ENCODE measurements around the gene DEPDC4.

The DEPDC4 gene

DNA sequence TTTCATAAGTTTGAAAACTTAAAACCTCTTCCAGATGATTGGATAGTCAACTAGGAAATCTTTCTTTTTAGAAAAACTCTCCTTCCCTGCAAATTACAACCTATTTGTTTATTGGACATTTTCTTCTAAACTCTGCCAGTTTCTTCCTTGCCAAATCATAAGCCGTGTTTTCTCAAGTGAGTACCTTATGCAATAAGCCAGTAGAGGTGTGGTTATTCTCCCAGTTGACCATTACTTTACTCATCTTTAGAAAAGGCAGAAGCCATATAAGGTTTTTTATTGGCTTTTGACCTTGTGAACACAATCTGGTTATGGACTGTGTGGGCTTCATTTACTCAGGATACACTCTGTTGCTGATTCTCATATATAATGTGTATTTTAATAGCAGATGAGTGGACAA is 51.7 kb downstream of the DEPDC4 start:
- Histone ChIP-seq H3K36me3 (ENCODE audit: insufficient read depth, low read length) (peaks cover 61% of the 10 kb centered on the region), H3K9me3 (ENCODE audit: low read depth, low read length) (no peaks in the 10 kb centered on the region), H3K27ac (no peak overlapping the region), H3K9ac (ENCODE audit: insufficient read length) (no peak overlapping the region), H3K4me3 (no peak overlapping the region)
- TF ChIP-seq EZH2 (IDR thresholded peaks at IDR 0.05) (no peak), POLR2AphosphoS5 (IDR thresholded peaks at IDR 0.05; ENCODE audit: borderline replicate concordance, low read depth, low read length) (no peak), FOXP2 (optimal IDR thresholded peaks at IDR 0.05; ENCODE audit: control extremely low read depth, extremely low read length, insufficient read depth) (no peak)
- DNase-seq (ENCODE audit: low read depth, low spot score) = no peak

DNA sequence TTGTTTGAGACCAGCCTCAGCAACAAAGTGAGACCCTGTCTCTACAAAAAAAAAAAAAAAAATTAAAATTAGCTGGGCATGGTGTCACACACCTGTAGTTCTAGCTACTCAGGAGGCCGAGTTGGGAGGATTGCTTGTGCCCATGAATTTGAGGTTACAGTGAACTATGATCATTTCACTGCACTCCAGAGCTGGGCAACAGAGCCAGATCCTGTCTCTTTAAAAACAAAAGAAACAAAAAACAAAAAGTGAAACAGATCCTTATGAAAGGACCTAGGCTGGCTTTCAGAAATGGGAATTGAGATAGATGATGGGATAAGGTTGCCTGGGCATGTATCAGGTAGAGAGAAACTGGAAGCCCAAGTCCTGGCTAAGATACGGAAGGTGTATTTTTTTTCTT is 52.4 kb downstream of the DEPDC4 start:
- Histone ChIP-seq H3K27ac (no peak overlapping the region), H3K9ac (ENCODE audit: insufficient read length) (no peak overlapping the region), H3K36me3 (ENCODE audit: insufficient read depth, low read length) (peaks cover 61% of the 10 kb centered on the region), H3K4me3 (no peak overlapping the region), H3K9me3 (ENCODE audit: low read depth, low read length) (no peaks in the 10 kb centered on the region)
- no peak for TF ChIP-seq EZH2 (IDR thresholded peaks at IDR 0.05)
- TF ChIP-seq POLR2AphosphoS5 (IDR thresholded peaks at IDR 0.05; ENCODE audit: borderline replicate concordance, low read depth, low read length) = no peak
- TF ChIP-seq FOXP2 (optimal IDR thresholded peaks at IDR 0.05; ENCODE audit: control extremely low read depth, extremely low read length, insufficient read depth) = no peak
- no peak for DNase-seq (ENCODE audit: low read depth, low spot score)

GRCh38 chr12:100213016-100213891 is 53.6 kb downstream of the DEPDC4 start:
- TF ChIP-seq EZH2 (IDR thresholded peaks at IDR 0.05) (no peak), FOXP2 (optimal IDR thresholded peaks at IDR 0.05; ENCODE audit: control extremely low read depth, extremely low read length, insufficient read depth) (no peak), POLR2AphosphoS5 (IDR thresholded peaks at IDR 0.05; ENCODE audit: borderline replicate concordance, low read depth, low read length) (no peak)
- Histone ChIP-seq H3K27ac (no peak overlapping the region), H3K36me3 (ENCODE audit: insufficient read depth, low read length) (peaks cover 62% of the 10 kb centered on the region), H3K9me3 (ENCODE audit: low read depth, low read length) (no peaks in the 10 kb centered on the region), H3K4me3 (no peak overlapping the region), H3K9ac (ENCODE audit: insufficient read length) (no peak overlapping the region)
- no peak for DNase-seq (ENCODE audit: low read depth, low spot score)

DNA sequence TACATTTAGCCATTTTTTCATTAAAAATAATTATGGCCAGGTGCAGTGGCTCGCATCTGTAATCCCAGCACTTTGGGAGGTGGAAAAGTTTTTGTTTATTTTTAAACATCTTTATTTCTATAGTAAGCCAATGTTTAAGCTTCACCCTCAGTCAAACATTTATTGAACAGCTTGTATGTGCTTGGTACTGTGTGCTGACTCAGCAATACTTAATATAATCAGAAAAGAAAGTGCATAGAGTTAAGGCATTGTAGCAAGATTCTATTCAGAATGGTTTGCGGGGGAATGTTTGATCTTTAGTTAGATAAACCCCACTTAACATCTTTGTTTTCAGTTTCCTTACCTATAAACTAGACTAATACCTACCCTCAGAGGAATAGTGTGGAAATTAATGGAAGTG is 55.2 kb downstream of the DEPDC4 start:
- no peak overlapping the region for H3K27ac ChIP-seq
- peaks cover 65% of the 10 kb centered on the region for H3K36me3 ChIP-seq (ENCODE audit: insufficient read depth, low read length)
- DNase-seq (ENCODE audit: low read depth, low spot score) = no peak
- no peak for TF ChIP-seq POLR2AphosphoS5 (IDR thresholded peaks at IDR 0.05; ENCODE audit: borderline replicate concordance, low read depth, low read length)
- no peak for TF ChIP-seq EZH2 (IDR thresholded peaks at IDR 0.05)
- TF ChIP-seq FOXP2 (optimal IDR thresholded peaks at IDR 0.05; ENCODE audit: control extremely low read depth, extremely low read length, insufficient read depth) = no peak
- H3K9me3 ChIP-seq (ENCODE audit: low read depth, low read length) = no peaks in the 10 kb centered on the region
- H3K9ac ChIP-seq (ENCODE audit: insufficient read length) = no peak overlapping the region
- no peak overlapping the region for H3K4me3 ChIP-seq

GRCh38 chr12:100208834-100209233 is 58.0 kb downstream of the DEPDC4 start:
- no peak for DNase-seq (ENCODE audit: low read depth, low spot score)
- H3K9ac ChIP-seq (ENCODE audit: insufficient read length) = no peak overlapping the region
- no peak overlapping the region for H3K4me3 ChIP-seq
- H3K36me3 ChIP-seq (ENCODE audit: insufficient read depth, low read length) = peaks cover 61% of the 10 kb centered on the region
- no peak overlapping the region for H3K27ac ChIP-seq
- H3K9me3 ChIP-seq (ENCODE audit: low read depth, low read length) = no peaks in the 10 kb centered on the region
- no peak for TF ChIP-seq FOXP2 (optimal IDR thresholded peaks at IDR 0.05; ENCODE audit: control extremely low read depth, extremely low read length, insufficient read depth)
- no peak for TF ChIP-seq EZH2 (IDR thresholded peaks at IDR 0.05)
- no peak for TF ChIP-seq POLR2AphosphoS5 (IDR thresholded peaks at IDR 0.05; ENCODE audit: borderline replicate concordance, low read depth, low read length)

DNA sequence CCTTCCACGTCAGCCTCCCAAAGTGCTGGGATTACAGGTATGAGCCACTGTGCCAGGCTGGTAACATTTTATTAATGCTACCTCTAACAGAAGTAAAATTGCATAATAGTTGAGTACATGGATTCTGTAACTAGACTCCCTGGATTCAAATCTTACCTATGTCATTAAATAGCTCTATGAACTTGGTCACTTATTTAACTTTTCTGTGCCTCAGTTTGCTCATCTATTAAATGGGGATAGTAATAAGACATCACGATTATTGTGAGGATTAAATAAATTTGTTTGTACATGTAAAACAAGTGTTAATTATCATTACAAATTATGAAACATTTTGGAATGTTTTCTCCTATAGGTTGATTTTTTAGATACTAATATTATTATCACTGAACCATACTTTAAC is 59.6 kb downstream of the DEPDC4 start:
- no peaks in the 10 kb centered on the region for H3K9me3 ChIP-seq (ENCODE audit: low read depth, low read length)
- H3K4me3 ChIP-seq = no peak overlapping the region
- H3K36me3 ChIP-seq (ENCODE audit: insufficient read depth, low read length) = peaks cover 49% of the 10 kb centered on the region
- H3K9ac ChIP-seq (ENCODE audit: insufficient read length) = no peak overlapping the region
- TF ChIP-seq FOXP2 (optimal IDR thresholded peaks at IDR 0.05; ENCODE audit: control extremely low read depth, extremely low read length, insufficient read depth) = no peak
- TF ChIP-seq EZH2 (IDR thresholded peaks at IDR 0.05) = no peak
- no peak for TF ChIP-seq POLR2AphosphoS5 (IDR thresholded peaks at IDR 0.05; ENCODE audit: borderline replicate concordance, low read depth, low read length)
- H3K27ac ChIP-seq = no peak overlapping the region
- DNase-seq (ENCODE audit: low read depth, low spot score) = no peak

DNA sequence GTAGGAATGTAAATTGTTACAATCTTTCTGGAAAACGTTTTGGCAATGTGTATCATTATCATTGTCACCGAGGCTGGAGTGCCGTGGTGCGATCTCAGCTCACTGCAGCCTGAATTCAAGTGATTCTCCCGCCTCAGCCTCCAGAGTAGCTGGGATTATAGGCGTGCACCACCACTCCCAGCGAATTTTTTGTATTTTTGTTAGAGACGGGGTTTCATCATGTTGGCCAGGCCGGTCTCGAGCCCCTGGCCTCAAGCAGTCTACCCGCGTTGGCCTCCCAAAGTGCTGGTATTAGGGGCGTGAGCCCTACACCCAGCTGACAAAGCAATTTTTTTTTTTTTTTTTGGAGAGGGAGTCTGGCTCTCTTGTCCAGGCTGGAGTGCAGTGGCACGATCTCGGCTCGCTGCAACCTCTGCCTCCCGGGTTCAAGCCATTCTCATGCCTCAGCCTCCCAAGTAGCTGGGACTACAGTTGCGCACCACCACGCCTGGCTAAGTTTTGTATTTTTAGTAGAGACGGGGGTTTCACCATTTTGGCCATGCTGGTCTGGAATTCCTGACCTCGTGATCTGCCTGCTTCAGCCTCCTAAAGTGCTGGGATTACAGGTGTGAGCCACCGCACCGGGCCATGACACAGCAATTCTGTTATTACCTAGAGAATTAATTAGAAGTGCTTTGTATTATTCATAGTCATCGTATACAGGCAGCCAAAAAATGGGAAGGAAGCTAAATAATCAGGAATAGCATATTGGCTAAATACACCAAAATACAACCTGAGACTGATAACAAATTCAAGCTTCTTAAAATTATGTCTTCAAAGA is 65.1 kb downstream of the DEPDC4 start:
- Histone ChIP-seq H3K9ac (ENCODE audit: insufficient read length) (peak overlapping the region; percentile 93), H3K27ac (no peak overlapping the region)
- TF ChIP-seq EZH2 (IDR thresholded peaks at IDR 0.05) (no peak), FOXP2 (optimal IDR thresholded peaks at IDR 0.05; ENCODE audit: control extremely low read depth, extremely low read length, insufficient read depth) (no peak), POLR2AphosphoS5 (IDR thresholded peaks at IDR 0.05; ENCODE audit: borderline replicate concordance, low read depth, low read length) (no peak)

More for the DNA sequence above, 65.1 kb downstream of the DEPDC4 start:
- DNase-seq (ENCODE audit: low read depth, low spot score) = no peak
- Histone ChIP-seq H3K36me3 (ENCODE audit: insufficient read depth, low read length) (peaks cover 7% of the 10 kb centered on the region), H3K4me3 (peak overlapping the region; percentile 95), H3K9me3 (ENCODE audit: low read depth, low read length) (no peaks in the 10 kb centered on the region)

All from SK-N-MC (cell line).